Measurements from ENCODE around the gene SCN2B. TPM values are rescaled to one million over a fixed set of nuclear protein-coding genes. Genes with fewer than 3 reads are reported as not detected.

SCN2B gene
- total RNA-seq, 4 donors from 2014 or later: 0.42 to 1.2 (median 0.67) TPM

DNA sequence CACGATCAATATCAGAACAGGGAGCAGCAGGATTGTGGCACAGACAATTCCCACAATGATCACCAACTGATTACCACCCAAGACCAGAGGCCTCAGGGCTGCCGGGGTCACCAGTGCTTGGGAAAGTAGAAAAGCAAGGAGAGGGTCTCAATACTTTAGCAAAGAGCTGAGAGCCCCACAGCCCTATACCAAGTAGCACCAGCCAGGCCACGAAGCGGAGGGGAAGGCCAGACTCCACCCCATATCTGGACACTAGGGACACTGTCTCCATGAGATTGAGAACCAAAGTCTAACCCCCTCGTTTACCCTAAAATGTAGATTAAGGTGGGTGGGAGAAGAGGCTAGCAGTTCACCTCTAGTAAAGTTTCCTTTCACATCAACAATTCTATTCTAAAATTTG, 24.1 kb upstream of the SCN2B start:
- 77% methylated on average over 3 of the region's 5 CpGs for WGBS
- Histone ChIP-seq H3K4me1 (peaks cover 0 to 16% (median 8%) of the 10 kb centered on the region in 4 donors), H3K27me3 (peaks cover 0 to 4% (median 0%) of the 10 kb centered on the region in 4 donors), H3K27ac (replicated peaks in 1 of 4) (no peak overlapping the region), H3K9me3 (no peaks in the 10 kb centered on the region), H3K36me3 (no peaks in the 10 kb centered on the region), H3K4me3 (no peak overlapping the region)
- DNase-seq (ENCODE audit: extremely low spot score): no peak
- TF ChIP-seq POLR2A (IDR thresholded peaks at IDR 0.05; ENCODE audit: low read depth): no peak
- no peak for TF ChIP-seq POLR2AphosphoS5 (IDR thresholded peaks at IDR 0.05)
- TF ChIP-seq, protein P1, sequence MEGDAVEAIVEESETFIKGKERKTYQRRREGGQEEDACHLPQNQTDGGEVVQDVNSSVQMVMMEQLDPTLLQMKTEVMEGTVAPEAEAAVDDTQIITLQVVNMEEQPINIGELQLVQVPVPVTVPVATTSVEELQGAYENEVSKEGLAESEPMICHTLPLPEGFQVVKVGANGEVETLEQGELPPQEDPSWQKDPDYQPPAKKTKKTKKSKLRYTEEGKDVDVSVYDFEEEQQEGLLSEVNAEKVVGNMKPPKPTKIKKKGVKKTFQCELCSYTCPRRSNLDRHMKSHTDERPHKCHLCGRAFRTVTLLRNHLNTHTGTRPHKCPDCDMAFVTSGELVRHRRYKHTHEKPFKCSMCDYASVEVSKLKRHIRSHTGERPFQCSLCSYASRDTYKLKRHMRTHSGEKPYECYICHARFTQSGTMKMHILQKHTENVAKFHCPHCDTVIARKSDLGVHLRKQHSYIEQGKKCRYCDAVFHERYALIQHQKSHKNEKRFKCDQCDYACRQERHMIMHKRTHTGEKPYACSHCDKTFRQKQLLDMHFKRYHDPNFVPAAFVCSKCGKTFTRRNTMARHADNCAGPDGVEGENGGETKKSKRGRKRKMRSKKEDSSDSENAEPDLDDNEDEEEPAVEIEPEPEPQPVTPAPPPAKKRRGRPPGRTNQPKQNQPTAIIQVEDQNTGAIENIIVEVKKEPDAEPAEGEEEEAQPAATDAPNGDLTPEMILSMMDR (IDR thresholded peaks at IDR 0.05): no peak
- no peak for TF ChIP-seq EP300 (IDR thresholded peaks at IDR 0.05)
- intact Hi-C loops (cut with DNase I): loop anchor here (10.0 kb wide), 1 partner anchor 284 kb away; no protein-coding TSS in a partner anchor

DNA sequence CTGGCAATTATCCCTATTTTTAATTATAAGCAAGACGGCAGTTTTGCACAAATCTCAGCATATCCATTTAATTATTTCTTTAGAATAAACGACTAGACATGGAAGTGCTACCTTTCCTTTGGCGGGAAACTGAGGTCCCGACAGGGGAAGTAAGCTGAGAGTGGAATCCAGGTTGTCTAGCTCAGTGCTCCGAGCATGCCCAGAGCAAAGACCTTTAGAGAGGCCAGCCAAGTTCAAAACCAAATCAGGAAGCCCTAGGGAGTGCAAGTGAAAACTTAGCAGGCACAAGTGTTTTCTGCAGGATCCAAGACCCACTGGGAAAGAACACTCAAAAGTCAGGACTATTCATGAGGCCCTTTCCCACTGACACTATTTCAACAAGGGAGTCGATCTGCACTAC, 22.7 kb upstream of the SCN2B start:
- intact Hi-C loops (cut with DNase I): loop anchor here (2.0 to 5.0 kb wide), 2 partner anchors 93 to 154 kb away; no protein-coding TSS in a partner anchor
- Histone ChIP-seq H3K36me3 (no peaks in the 10 kb centered on the region), H3K9me3 (no peaks in the 10 kb centered on the region), H3K4me1 (peaks cover 9 to 29% (median 22%) of the 10 kb centered on the region in 4 donors), H3K4me3 (no peak overlapping the region), H3K27me3 (no peaks in the 10 kb centered on the region), H3K27ac (replicated peaks in 1 of 4) (no peak overlapping the region)
- 63% methylated on average over 6 of the region's 6 CpGs for WGBS
- TF ChIP-seq POLR2A (IDR thresholded peaks at IDR 0.05; ENCODE audit: low read depth) (no peak), POLR2AphosphoS5 (IDR thresholded peaks at IDR 0.05) (no peak), EP300 (IDR thresholded peaks at IDR 0.05) (no peak)
- TF ChIP-seq, protein P1 (IDR thresholded peaks at IDR 0.05): no peak
- DNase-seq (ENCODE audit: extremely low spot score): no peak

DNA sequence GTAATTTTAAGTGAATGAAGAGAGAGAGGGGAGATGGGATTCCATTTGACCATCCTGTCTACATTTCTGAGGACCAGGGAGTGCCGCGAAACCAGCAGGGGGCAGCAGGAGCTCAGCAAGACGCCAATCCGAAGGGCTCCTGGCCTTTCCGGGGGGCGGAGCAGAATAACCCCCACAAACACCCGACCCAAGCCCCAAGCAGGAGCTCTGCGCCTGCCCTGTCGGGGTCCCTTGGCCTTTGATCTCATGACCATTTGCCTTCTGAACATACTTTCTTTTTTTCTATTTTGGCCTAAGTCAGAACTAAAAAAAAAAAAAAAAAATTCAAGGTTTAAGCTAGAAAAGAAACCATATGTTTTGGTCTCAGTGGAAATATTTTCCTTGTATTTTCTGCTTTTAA, 21.9 kb upstream of the SCN2B start:
- no peak overlapping the region for H3K27ac ChIP-seq (replicated peaks in 1 of 4)
- H3K9me3 ChIP-seq: no peaks in the 10 kb centered on the region
- intact Hi-C loops (cut with DNase I): loop anchor here (2.0 to 5.0 kb wide), 2 partner anchors 94 to 154 kb away; no protein-coding TSS in a partner anchor
- H3K4me1 ChIP-seq: peaks cover 16 to 30% (median 23%) of the 10 kb centered on the region in 4 donors
- 3% methylated on average over 9 of the region's 9 CpGs for WGBS
- H3K27me3 ChIP-seq: no peaks in the 10 kb centered on the region
- TF ChIP-seq POLR2AphosphoS5 (IDR thresholded peaks at IDR 0.05) (no peak), EP300 (IDR thresholded peaks at IDR 0.05) (no peak)
- TF ChIP-seq, protein P1 (IDR thresholded peaks at IDR 0.05): peak; percentile 72 to 87 (median 83)
- H3K36me3 ChIP-seq: no peaks in the 10 kb centered on the region
- peak overlapping the region in 3 of 4 donors; percentile 19 to 36 (median 23) for H3K4me3 ChIP-seq
- no peak for DNase-seq (ENCODE audit: extremely low spot score)

DNA sequence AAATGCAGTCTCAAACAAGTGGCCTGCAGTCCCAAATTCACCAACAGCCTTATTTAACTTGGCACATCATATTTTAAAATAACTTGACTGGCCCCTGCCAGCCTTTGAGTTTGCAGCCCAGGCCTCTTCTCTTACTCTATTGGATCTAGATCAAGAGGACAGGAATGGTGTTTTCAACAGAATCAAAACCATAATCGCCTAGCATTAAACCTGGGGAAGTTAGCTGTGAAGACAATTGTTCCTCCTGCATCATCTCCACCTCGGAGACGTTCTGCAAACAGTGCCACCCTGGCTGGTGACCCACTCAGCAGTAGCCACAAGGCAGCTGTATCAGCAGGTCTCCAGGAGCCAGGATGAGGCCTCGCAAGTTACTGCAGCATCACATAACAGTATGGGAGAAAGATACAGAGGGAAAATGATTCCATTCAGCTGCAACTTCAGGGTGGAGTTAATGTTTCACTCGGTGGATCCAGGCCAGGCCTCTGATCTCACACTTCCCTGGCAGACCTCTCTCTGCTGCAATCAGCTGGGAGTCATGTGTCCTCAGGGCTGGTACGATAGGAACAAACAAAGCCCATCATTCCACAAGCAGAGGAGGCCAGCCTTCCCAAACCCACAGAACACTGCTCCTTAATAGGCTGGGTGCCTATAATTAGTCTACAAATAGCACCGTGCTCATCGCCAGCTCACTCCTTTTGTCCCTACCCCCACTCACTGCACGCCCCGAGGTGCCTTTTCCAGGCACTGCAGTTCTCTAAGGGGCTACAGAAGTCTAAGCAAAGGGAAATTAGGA, 18.6 kb upstream of the SCN2B start:
- Histone ChIP-seq H3K27ac (replicated peaks in 1 of 4) (peak overlapping the region; percentile 42 to 76 (median 60)), H3K9me3 (no peaks in the 10 kb centered on the region), H3K4me3 (no peak overlapping the region), H3K36me3 (no peaks in the 10 kb centered on the region), H3K4me1 (peaks cover 16 to 30% (median 23%) of the 10 kb centered on the region in 4 donors), H3K27me3 (peaks cover 0 to 6% (median 0%) of the 10 kb centered on the region in 4 donors)
- intact Hi-C loops (cut with DNase I): loop anchor here (5.0 kb wide), 1 partner anchor 97 kb away; no protein-coding TSS in a partner anchor
- DNase-seq (ENCODE audit: extremely low spot score): no peak
- WGBS: 42% methylated on average over 10 of the region's 10 CpGs
- peak; percentile 60 to 61 for TF ChIP-seq POLR2AphosphoS5 (IDR thresholded peaks at IDR 0.05)
- TF ChIP-seq, protein P1 (IDR thresholded peaks at IDR 0.05): peak in 1 of 3 experiments; percentile 6
- TF ChIP-seq EP300 (IDR thresholded peaks at IDR 0.05): no peak
